HG03095 (cell line): ENCODE results near the gene HK1.
A peak's percentile ranks its signal among the peaks of the same experiment; 100 is the strongest.

Experiments
- ATAC-seq: cut with Tn5 transposase; IDR thresholded peaks from one replicate; pipeline ENCODE4 v1.9.1; 2021; ENCODE audit warnings: moderate library complexity; ENCODE audit not compliant: unreplicated experiment

Gene HK1

GRCh38 chr10:69372126-69372980, 94.1 kb downstream of the HK1 start:
- ATAC-seq = no peak

- no peak for ATAC-seq
Observed at GRCh38 chr10:69374242-69374641, 95.9 kb downstream of the HK1 start.

GRCh38 chr10:69374931-69375306, 96.6 kb downstream of the HK1 start:
- no peak for ATAC-seq

DNA sequence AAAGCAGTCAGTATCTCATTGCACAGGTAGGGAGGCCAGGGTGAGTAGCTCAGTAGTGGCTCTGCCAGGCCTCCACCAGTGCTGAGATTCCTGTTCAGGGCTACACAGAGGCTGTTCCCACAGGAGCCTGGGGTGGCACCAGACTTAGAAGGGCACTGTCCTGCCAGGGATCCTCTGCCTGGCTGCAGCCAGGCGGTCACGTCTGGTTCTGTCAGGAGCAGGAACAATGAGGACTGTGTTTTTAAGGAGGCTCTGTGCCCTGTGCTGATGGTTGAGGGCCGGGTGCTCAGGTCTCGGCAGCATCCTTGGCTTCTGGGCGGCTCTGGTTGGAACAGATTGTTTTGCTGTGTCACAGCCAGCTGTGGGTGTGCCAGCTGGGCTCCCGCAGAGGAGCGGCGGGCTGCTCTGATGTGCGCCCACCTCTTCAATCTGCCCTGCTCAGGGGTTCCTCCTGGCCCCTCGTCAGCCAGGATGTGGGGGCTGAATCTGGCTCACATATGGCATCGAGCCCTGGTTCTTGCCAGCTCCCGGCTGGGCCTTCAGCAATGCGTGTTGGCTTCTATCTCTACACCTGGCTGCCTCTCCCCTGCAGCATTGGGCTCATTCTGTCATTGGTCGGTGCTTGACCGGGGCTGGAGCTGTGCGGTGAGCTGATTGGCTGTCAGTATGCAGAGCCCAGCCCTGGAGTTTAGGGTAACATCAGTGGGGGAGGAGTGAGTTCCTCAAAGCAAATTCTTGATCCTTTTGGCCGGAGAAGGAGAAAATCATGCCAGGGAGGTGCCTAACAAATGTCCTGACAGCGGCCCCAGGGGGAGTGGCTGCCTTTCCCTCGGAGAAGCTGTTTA, 97.2 kb downstream of the HK1 start:
- ATAC-seq = no peak

GRCh38 chr10:69376662-69377061, 98.4 kb downstream of the HK1 start:
- no peak for ATAC-seq

DNA sequence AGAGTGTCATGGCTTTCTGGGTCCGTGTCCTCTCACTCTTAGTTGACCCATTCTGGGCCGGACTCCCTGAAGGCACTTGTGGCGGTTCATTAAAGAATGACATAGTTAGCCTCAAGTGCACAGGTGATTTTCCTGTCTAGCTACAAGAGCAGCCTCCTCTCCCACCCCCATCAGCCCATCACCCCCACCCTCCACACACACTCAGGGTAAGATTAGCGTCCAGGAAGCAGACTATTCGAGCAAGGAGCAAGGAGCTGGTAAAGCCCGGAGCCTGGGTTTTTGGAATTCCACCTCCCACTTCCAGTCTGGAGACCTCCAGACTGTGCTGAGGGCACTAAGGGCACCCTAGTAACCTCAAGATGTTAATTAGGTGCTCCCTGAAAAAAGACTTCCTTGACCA, 98.9 kb downstream of the HK1 start:
- ATAC-seq = no peak

- ATAC-seq = no peak
Observed at GRCh38 chr10:69377933-69378332, 99.6 kb downstream of the HK1 start.

DNA sequence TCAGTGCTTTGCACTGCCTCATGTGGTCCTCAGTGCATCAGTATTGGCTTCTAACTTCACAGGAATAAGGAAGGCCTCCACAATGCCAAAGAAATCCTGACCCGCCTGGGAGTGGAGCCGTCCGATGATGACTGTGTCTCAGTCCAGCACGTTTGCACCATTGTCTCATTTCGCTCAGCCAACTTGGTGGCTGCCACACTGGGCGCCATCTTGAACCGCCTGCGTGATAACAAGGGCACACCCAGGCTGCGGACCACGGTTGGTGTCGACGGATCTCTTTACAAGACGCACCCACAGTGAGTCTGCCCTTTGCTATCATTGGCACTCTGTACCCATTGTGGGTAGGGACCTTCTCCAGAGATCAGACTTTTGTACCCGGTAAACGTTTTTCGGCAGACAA, 101.5 kb downstream of the HK1 start:
- ATAC-seq = no peak

GRCh38 chr10:69382382-69383117, 104.3 kb downstream of the HK1 start:
- no peak for ATAC-seq

- ATAC-seq = no peak
Observed at GRCh38 chr10:69383558-69383957, 105.3 kb downstream of the HK1 start.

DNA sequence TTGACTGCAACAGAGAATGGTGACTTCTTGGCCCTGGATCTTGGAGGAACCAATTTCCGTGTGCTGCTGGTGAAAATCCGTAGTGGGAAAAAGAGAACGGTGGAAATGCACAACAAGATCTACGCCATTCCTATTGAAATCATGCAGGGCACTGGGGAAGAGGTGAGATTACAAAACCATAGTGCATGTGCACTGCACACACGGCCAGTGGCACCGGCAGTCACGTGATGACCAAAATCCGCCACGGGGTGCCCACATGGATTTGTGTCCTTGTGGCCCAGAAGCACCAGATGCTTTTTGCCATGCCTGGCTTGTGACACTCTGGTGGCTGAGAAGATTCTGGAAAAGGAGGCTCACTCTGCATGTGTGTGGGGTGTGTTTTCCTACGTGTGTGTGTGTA, 106.0 kb downstream of the HK1 start:
- ATAC-seq = no peak

DNA sequence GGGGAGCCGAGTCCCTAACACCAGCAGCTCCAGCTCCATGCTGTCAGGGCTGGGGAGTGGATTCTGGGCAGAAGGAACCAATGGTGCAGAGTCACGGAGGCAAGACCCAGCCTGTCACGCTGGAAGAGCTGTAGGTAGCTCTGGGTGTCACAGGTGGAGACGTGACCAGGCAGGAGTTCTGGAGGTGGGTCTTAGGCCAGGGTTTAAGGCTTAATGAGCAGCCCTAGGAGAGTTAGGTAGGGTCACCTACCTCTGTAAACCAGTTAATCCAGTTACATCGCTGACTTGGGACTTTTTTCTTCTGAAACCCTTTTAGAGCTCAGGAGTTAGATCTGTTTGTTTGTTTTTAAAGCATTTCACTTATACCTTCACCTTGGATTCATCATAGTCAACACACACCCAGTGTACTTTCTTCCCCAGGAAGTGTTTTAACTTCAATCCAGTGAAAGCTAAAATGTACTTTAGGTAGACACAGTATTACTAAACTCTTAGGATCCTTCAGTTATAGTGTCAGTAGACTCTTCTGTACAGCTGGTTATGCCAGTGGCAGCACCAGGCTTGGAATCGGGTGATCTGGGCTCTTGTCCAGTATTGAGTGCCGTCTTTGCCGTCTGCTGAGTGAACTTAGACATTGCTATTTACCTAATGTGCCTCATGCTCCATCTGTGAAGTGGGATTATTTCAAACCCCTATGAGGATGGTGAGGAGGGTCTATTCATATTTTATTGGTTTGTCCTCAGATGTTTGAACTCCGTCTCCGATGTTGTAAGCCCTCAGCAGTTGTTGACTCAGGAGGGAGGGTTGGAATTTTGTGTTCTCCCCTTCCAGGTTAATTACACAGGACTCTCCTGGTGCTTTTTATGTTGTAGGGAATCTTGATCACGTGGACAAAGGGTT, 107.4 kb downstream of the HK1 start:
- no peak for ATAC-seq

DNA sequence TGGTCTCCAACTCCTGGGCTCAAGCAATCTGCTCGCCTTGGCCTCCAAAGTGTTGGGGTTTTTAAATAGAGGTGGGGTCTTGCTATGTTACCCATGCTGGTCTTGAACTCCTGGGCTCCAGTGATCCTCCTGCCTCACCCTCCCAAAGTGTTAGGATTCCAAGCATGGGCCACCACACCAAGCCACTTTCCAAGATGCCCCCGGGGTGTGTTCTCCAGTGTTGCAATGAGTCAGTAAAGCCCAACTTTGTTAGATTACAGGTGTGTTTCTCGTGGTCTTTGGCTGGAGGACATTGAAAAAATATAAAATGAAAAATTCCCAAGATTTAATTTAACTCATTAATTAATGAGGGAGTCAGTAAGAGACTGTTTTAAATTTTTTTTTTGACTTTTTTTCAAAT, 109.2 kb downstream of the HK1 start:
- ATAC-seq = no peak

GRCh38 chr10:69388488-69388887, 110.2 kb downstream of the HK1 start:
- no peak for ATAC-seq

GRCh38 chr10:69389827-69390490, 111.7 kb downstream of the HK1 start:
- no peak for ATAC-seq

GRCh38 chr10:69391158-69391557, 112.9 kb downstream of the HK1 start:
- ATAC-seq = no peak

GRCh38 chr10:69392481-69393000, 114.2 kb downstream of the HK1 start:
- ATAC-seq = peak; percentile 94

- ATAC-seq = no peak
Observed at GRCh38 chr10:69394020-69394419, 115.7 kb downstream of the HK1 start.

DNA sequence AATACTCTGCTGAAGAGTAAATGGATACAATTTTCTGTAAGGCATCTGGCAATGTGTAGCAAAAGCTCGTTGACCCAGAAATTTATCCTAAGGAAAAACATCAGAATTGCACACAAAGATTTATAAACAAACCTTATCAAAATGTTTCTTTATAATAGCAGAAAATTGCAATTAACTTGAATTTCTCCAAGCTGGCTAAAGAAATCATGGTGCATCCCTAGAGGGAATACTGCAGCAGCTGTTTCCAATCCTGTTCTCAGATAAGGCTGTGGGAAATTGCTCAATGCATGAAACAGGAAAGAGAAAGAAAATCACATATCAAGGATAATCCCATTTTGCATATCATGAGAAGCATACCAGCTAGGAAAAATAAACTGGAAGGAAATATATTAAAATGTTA, 119.7 kb downstream of the HK1 start:
- no peak for ATAC-seq

DNA sequence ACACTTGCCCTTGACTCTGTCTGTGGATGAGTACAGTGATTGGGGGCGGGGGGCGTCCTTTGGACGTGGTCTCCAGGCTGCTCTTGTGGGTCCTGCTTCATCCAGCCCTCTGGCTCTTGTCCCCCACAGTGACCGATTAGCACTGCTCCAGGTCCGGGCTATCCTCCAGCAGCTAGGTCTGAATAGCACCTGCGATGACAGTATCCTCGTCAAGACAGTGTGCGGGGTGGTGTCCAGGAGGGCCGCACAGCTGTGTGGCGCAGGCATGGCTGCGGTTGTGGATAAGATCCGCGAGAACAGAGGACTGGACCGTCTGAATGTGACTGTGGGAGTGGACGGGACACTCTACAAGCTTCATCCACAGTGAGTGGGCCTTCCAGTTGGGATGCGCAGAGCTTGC, 120.2 kb downstream of the HK1 start:
- no peak for ATAC-seq
